Measurements from ENCODE around the gene ZNF124. TPM values are rescaled to one million over a fixed set of nuclear protein-coding genes. Genes with fewer than 3 reads are reported as not detected.
"Not testable (repeated sequence)": the region's sequence is repeated elsewhere in the genome, so short reads cannot be mapped to it uniquely, and the experiment has no call there.

ZNF124 gene
- total RNA-seq, 1 experiment from 2014 or later: 16.3 TPM

DNA sequence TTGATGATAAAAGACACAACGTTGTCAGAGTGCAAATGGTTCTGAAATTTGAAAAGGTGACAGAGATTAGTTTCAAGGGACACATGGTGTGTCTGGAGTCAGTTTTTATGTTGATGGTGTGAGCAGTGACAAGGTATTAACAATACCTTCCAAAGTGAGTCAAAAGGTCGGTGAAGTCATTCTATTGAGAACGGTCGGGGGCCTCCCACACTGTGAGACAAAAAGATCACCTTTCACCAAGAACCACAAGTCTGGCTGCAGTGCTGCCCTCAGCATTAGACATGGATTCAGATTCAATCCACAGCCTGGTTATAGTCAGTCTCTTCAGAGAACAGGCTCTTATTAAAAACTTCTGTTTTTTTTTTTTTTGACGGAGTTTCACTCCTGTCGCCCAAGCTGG lies 26.5 kb downstream of the ZNF124 start:
- H3K9ac ChIP-seq (ENCODE audit: low read length): no peak overlapping the region
- DNase-seq (ENCODE audit: low read depth, low spot score): no peak
- H3K27ac ChIP-seq (ENCODE audit: low read depth, low read length): no peak overlapping the region
- no peaks in the 10 kb centered on the region; the same call in 1 of the 2 replicates for H3K9me2 ChIP-seq (ENCODE audit: insufficient read depth)
- no TSS peak for BruUV-seq (replicated peaks)
- POLR2A ChIA-PET: no interaction called here
- TF ChIP-seq, protein P1, sequence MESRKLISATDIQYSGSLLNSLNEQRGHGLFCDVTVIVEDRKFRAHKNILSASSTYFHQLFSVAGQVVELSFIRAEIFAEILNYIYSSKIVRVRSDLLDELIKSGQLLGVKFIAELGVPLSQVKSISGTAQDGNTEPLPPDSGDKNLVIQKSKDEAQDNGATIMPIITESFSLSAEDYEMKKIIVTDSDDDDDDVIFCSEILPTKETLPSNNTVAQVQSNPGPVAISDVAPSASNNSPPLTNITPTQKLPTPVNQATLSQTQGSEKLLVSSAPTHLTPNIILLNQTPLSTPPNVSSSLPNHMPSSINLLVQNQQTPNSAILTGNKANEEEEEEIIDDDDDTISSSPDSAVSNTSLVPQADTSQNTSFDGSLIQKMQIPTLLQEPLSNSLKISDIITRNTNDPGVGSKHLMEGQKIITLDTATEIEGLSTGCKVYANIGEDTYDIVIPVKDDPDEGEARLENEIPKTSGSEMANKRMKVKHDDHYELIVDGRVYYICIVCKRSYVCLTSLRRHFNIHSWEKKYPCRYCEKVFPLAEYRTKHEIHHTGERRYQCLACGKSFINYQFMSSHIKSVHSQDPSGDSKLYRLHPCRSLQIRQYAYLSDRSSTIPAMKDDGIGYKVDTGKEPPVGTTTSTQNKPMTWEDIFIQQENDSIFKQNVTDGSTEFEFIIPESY (IDR thresholded peaks at IDR 0.05; ENCODE audit: extremely low read depth, insufficient replicate concordance, low read length): no peak
- TF ChIP-seq EZH2phosphoT487 (IDR thresholded peaks at IDR 0.05; ENCODE audit: borderline replicate concordance): no peak
- TF ChIP-seq ZFX (IDR thresholded peaks at IDR 0.05): no peak
- TF ChIP-seq, protein P2, sequence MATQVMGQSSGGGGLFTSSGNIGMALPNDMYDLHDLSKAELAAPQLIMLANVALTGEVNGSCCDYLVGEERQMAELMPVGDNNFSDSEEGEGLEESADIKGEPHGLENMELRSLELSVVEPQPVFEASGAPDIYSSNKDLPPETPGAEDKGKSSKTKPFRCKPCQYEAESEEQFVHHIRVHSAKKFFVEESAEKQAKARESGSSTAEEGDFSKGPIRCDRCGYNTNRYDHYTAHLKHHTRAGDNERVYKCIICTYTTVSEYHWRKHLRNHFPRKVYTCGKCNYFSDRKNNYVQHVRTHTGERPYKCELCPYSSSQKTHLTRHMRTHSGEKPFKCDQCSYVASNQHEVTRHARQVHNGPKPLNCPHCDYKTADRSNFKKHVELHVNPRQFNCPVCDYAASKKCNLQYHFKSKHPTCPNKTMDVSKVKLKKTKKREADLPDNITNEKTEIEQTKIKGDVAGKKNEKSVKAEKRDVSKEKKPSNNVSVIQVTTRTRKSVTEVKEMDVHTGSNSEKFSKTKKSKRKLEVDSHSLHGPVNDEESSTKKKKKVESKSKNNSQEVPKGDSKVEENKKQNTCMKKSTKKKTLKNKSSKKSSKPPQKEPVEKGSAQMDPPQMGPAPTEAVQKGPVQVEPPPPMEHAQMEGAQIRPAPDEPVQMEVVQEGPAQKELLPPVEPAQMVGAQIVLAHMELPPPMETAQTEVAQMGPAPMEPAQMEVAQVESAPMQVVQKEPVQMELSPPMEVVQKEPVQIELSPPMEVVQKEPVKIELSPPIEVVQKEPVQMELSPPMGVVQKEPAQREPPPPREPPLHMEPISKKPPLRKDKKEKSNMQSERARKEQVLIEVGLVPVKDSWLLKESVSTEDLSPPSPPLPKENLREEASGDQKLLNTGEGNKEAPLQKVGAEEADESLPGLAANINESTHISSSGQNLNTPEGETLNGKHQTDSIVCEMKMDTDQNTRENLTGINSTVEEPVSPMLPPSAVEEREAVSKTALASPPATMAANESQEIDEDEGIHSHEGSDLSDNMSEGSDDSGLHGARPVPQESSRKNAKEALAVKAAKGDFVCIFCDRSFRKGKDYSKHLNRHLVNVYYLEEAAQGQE (IDR thresholded peaks at IDR 0.05; ENCODE audit: low read depth): no peak
- no peak for TF ChIP-seq ELF1 (IDR thresholded peaks at IDR 0.05; ENCODE audit: borderline replicate concordance, low read depth)
- TF ChIP-seq ZNF274 (IDR thresholded peaks at IDR 0.05; ENCODE audit: low read depth, low read length): no peak
- TF ChIP-seq SP1 (IDR thresholded peaks at IDR 0.05; ENCODE audit: low read depth): no peak
- H3K79me2 ChIP-seq (ENCODE audit: insufficient read depth, low read length): peaks cover 27% of the 10 kb centered on the region
- H4K20me1 ChIP-seq (ENCODE audit: insufficient read depth): no peaks in the 10 kb centered on the region
- CTCF ChIA-PET: no interaction called here
- ATAC-seq: no peak
- no peak overlapping the region for H3K4me3 ChIP-seq (replicated peaks in 1 of 2; ENCODE audit: low read depth in 1 of 2, low read length in 2 of 2)
- intact Hi-C loops (cut with micrococcal nuclease): no loop called here
- peaks cover 26 to 44% of the 10 kb centered on the region in 2 experiments; a peak in 3 of 4 replicates for H3K9me3 ChIP-seq (ENCODE audit: control insufficient read depth in 1 of 2, insufficient read depth in 1 of 2, low read depth in 1 of 2, low read length in 2 of 2)
- RAD21 ChIA-PET (ENCODE audit: low non-redundant PET in 1 of 2, low total read pairs in 2 of 2, uncharacterized antibody in 2 of 2, unreplicated experiment in 2 of 2): no interaction called here
- no peak overlapping the region for H2AFZ ChIP-seq (ENCODE audit: low read depth, low read length, poor library complexity, severe bottlenecking)
- no peak overlapping the region for H3K4me2 ChIP-seq (ENCODE audit: low read length)
- H3K36me3 ChIP-seq (ENCODE audit: control insufficient read depth in 1 of 2, insufficient read depth in 2 of 2, low read length in 2 of 2): peaks cover 3 to 43% of the 10 kb centered on the region in 2 experiments; a peak in 3 of 4 replicates
- H3K4me1 ChIP-seq (ENCODE audit: control insufficient read depth in 1 of 2, insufficient read depth in 2 of 2, low read length in 2 of 2): no peaks in the 10 kb centered on the region
- H3K27me3 ChIP-seq (ENCODE audit: insufficient read depth, low read length): no peaks in the 10 kb centered on the region

DNA sequence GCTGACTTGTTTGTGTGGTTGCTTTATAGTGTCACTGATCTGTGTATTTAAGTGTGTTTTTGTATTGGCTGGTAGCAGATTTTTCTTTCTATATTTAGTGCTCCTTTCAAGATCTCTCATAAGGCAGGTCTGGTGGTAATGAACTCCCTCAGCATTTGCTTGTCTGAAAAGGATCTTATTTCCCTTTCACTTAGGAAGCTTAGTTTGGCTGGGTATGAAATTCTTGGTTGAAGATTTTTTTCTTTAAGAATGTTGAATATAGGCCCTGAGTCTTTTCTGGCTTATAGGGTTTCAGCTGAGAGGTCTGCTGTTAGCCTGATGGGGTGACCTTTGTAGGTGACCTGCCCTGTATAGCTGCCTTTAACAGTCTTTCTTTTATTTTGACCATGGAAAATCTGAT lies 32.3 kb downstream of the ZNF124 start:
- POLR2A ChIA-PET; RAD21 ChIA-PET (ENCODE audit: low non-redundant PET in 1 of 2, low total read pairs in 2 of 2, uncharacterized antibody in 2 of 2, unreplicated experiment in 2 of 2); H3K4me1 ChIP-seq (ENCODE audit: control insufficient read depth in 1 of 2, insufficient read depth in 2 of 2, low read length in 2 of 2); H3K4me3 ChIP-seq (replicated peaks in 1 of 2; ENCODE audit: low read depth in 1 of 2, low read length in 2 of 2); intact Hi-C loops (cut with micrococcal nuclease); ATAC-seq; H3K9me2 ChIP-seq (ENCODE audit: insufficient read depth); CTCF ChIA-PET; H3K4me2 ChIP-seq (ENCODE audit: low read length); BruUV-seq (replicated peaks); H2AFZ ChIP-seq (ENCODE audit: low read depth, low read length, poor library complexity, severe bottlenecking); DNase-seq (ENCODE audit: low read depth, low spot score); H3K27ac ChIP-seq (ENCODE audit: low read depth, low read length); H3K9ac ChIP-seq (ENCODE audit: low read length); H3K27me3 ChIP-seq (ENCODE audit: insufficient read depth, low read length); H4K20me1 ChIP-seq (ENCODE audit: insufficient read depth): not testable (repeated sequence)
- H3K9me3 ChIP-seq (ENCODE audit: control insufficient read depth in 1 of 2, insufficient read depth in 1 of 2, low read depth in 1 of 2, low read length in 2 of 2): peaks cover 27 to 37% of the 10 kb centered on the region in 2 experiments; a peak in 3 of 4 replicates
- H3K36me3 ChIP-seq (ENCODE audit: control insufficient read depth in 1 of 2, insufficient read depth in 2 of 2, low read length in 2 of 2): peaks cover 0 to 18% of the 10 kb centered on the region in 2 experiments; a peak in 1 of 4 replicates
- H3K79me2 ChIP-seq (ENCODE audit: insufficient read depth, low read length): peaks cover 18% of the 10 kb centered on the region; the same call in 1 of the 2 replicates
